Lower leg skin (tissue), 3 donors: Measurements from ENCODE around the gene TBC1D22A.

Experiments
- POLR2A ChIP-seq, 2 donors: fragments of 450-650 bp; IDR thresholded peaks; one replicate each; pipeline ENCODE4 v1.6.1; 2016 to 2017; ENCODE audit warnings: antibody characterized with exemption in 2 of 2, mild to moderate bottlenecking in 1 of 2, moderate library complexity in 1 of 2
- TF ChIP-seq, protein P1 (sequence below), 3 donors: fragments of 450-650 bp; IDR thresholded peaks; one replicate each; pipeline ENCODE4 v1.5.1; 2016; ENCODE audit warnings: antibody characterized with exemption in 3 of 3, mild to moderate bottlenecking in 3 of 3, moderate library complexity in 2 of 3

GRCh38 chr22:46884365-46884764, 121.9 kb downstream of the TBC1D22A start:
- no peak for TF ChIP-seq POLR2A (IDR thresholded peaks at IDR 0.05)
- TF ChIP-seq, protein P1, sequence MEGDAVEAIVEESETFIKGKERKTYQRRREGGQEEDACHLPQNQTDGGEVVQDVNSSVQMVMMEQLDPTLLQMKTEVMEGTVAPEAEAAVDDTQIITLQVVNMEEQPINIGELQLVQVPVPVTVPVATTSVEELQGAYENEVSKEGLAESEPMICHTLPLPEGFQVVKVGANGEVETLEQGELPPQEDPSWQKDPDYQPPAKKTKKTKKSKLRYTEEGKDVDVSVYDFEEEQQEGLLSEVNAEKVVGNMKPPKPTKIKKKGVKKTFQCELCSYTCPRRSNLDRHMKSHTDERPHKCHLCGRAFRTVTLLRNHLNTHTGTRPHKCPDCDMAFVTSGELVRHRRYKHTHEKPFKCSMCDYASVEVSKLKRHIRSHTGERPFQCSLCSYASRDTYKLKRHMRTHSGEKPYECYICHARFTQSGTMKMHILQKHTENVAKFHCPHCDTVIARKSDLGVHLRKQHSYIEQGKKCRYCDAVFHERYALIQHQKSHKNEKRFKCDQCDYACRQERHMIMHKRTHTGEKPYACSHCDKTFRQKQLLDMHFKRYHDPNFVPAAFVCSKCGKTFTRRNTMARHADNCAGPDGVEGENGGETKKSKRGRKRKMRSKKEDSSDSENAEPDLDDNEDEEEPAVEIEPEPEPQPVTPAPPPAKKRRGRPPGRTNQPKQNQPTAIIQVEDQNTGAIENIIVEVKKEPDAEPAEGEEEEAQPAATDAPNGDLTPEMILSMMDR (IDR thresholded peaks at IDR 0.05): no peak
